ENCODE data around the gene TSC22D1. TPM values are rescaled to one million over a fixed set of nuclear protein-coding genes. Genes with fewer than 3 reads are reported as not detected.

The TSC22D1 gene
- total RNA-seq, 1 donor from 2014 or later = 6.5 TPM

GRCh38 chr13:44402899-44403445 is 173.2 kb downstream of the TSC22D1 start:
- H3K4me3 Mint-ChIP-seq = no peak overlapping the region
- H3K9me3 Mint-ChIP-seq = no peaks in the 10 kb centered on the region
- no peaks in the 10 kb centered on the region for H3K36me3 Mint-ChIP-seq (ENCODE audit: low read depth)
- H3K27me3 Mint-ChIP-seq = peaks cover 2% of the 10 kb centered on the region
- H3K4me1 Mint-ChIP-seq = no peaks in the 10 kb centered on the region
- no peak for DNase-seq
- H3K27ac Mint-ChIP-seq = no peak overlapping the region
- intact Hi-C loops (cut with micrococcal nuclease) = no loop called here

DNA sequence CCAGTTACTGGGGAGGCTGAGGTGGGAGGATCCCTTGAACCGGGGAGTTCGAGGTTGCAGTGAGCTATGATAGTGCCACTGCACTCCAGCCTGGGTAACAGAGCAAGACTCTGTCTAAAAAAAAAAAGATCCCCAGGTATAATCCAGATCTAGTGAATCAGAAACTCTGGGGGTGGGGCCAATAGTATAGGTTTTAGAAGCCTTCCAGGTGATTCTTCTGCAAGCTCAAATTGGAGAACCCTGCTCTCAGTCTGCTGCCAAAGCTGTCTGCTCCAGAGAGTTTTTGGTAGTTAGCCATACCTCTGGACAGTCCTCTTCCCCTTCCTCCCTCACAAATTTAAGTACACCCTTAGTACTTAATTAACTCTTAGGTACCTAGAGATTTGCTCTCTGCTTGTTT is 174.6 kb downstream of the TSC22D1 start:
- no peaks in the 10 kb centered on the region for H3K27me3 Mint-ChIP-seq
- no peak for DNase-seq
- no peak overlapping the region for H3K27ac Mint-ChIP-seq
- H3K4me3 Mint-ChIP-seq = no peak overlapping the region
- intact Hi-C loops (cut with micrococcal nuclease) = no loop called here
- no peaks in the 10 kb centered on the region for H3K9me3 Mint-ChIP-seq
- no peaks in the 10 kb centered on the region for H3K36me3 Mint-ChIP-seq (ENCODE audit: low read depth)
- H3K4me1 Mint-ChIP-seq = no peaks in the 10 kb centered on the region

DNA sequence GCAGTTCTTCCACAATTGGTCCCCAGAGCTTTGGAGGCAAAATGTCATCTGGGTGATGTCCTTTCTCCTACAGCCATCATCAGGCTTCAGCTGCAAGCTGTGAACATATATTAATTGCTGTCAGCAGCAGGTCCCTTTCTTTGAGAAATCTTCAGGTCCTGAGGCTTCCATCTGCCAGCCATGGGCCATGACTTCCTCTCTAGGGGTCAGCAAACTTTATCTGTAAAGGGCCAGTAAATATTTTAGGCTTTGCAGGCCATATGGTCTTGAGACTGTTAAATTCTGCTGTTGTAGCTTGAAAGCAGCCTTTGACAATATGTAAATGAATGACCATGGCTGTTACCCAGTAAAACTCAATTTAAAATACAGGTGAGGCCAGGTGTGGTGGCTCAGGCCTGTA is 175.4 kb downstream of the TSC22D1 start:
- H3K27me3 Mint-ChIP-seq = no peaks in the 10 kb centered on the region
- H3K36me3 Mint-ChIP-seq (ENCODE audit: low read depth) = no peaks in the 10 kb centered on the region
- DNase-seq = no peak
- no peak overlapping the region for H3K4me3 Mint-ChIP-seq
- intact Hi-C loops (cut with micrococcal nuclease) = no loop called here
- no peaks in the 10 kb centered on the region for H3K9me3 Mint-ChIP-seq
- no peaks in the 10 kb centered on the region for H3K4me1 Mint-ChIP-seq
- no peak overlapping the region for H3K27ac Mint-ChIP-seq

- no peaks in the 10 kb centered on the region for H3K27me3 Mint-ChIP-seq
- no peak overlapping the region for H3K27ac Mint-ChIP-seq
- no peak for DNase-seq
- H3K36me3 Mint-ChIP-seq (ENCODE audit: low read depth) = no peaks in the 10 kb centered on the region
- no peaks in the 10 kb centered on the region for H3K9me3 Mint-ChIP-seq
- no peaks in the 10 kb centered on the region for H3K4me1 Mint-ChIP-seq
- H3K4me3 Mint-ChIP-seq = no peak overlapping the region
- intact Hi-C loops (cut with micrococcal nuclease) = no loop called here
Observed at GRCh38 chr13:44399074-44399473, 177.1 kb downstream of the TSC22D1 start.

DNA sequence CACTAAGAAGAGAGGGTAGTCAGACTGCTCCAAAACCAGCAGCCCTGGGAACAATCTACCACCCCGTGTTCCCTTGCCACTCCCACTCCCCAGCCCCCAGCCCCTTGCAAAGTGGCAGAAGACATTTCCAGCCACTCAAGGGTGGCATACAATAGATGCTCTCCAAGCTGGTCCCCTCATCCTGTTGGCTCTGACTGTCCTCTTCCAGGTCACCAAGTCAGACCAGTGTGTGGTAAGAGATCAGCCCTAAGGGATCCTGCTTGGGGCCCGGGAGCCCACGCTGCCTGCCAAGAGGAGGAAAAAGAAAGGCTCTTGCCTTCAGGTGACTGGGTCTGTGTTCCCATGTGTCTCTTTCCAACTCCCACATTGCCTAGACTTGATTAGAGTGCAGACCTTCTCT is 177.5 kb downstream of the TSC22D1 start:
- no peaks in the 10 kb centered on the region for H3K27me3 Mint-ChIP-seq
- H3K9me3 Mint-ChIP-seq = no peaks in the 10 kb centered on the region
- intact Hi-C loops (cut with micrococcal nuclease) = no loop called here
- no peaks in the 10 kb centered on the region for H3K36me3 Mint-ChIP-seq (ENCODE audit: low read depth)
- no peak overlapping the region for H3K4me3 Mint-ChIP-seq
- H3K27ac Mint-ChIP-seq = no peak overlapping the region
- no peaks in the 10 kb centered on the region for H3K4me1 Mint-ChIP-seq
- no peak for DNase-seq

- no peaks in the 10 kb centered on the region for H3K9me3 Mint-ChIP-seq
- intact Hi-C loops (cut with micrococcal nuclease) = no loop called here
- H3K36me3 Mint-ChIP-seq (ENCODE audit: low read depth) = no peaks in the 10 kb centered on the region
- no peak overlapping the region for H3K4me3 Mint-ChIP-seq
- no peak overlapping the region for H3K27ac Mint-ChIP-seq
- H3K27me3 Mint-ChIP-seq = peaks cover 3% of the 10 kb centered on the region
- no peak for DNase-seq
- H3K4me1 Mint-ChIP-seq = no peaks in the 10 kb centered on the region
Observed at GRCh38 chr13:44397766-44398223, 178.3 kb downstream of the TSC22D1 start.

GRCh38 chr13:44396701-44397580 is 179.2 kb downstream of the TSC22D1 start:
- H3K4me3 Mint-ChIP-seq = no peak overlapping the region
- H3K4me1 Mint-ChIP-seq = no peaks in the 10 kb centered on the region
- peaks cover 6% of the 10 kb centered on the region for H3K27me3 Mint-ChIP-seq
- no peaks in the 10 kb centered on the region for H3K36me3 Mint-ChIP-seq (ENCODE audit: low read depth)
- H3K27ac Mint-ChIP-seq = no peak overlapping the region
- intact Hi-C loops (cut with micrococcal nuclease) = no loop called here
- DNase-seq = no peak
- no peaks in the 10 kb centered on the region for H3K9me3 Mint-ChIP-seq

- Mint-ChIP-seq H3K4me3 (no peak overlapping the region), H3K4me1 (no peaks in the 10 kb centered on the region), H3K9me3 (no peaks in the 10 kb centered on the region), H3K27me3 (peaks cover 6% of the 10 kb centered on the region), H3K36me3 (ENCODE audit: low read depth) (no peaks in the 10 kb centered on the region), H3K27ac (no peak overlapping the region)
- intact Hi-C loops (cut with micrococcal nuclease) = no loop called here
- DNase-seq = no peak
Observed at GRCh38 chr13:44395976-44396694, 180.0 kb downstream of the TSC22D1 start.

DNA sequence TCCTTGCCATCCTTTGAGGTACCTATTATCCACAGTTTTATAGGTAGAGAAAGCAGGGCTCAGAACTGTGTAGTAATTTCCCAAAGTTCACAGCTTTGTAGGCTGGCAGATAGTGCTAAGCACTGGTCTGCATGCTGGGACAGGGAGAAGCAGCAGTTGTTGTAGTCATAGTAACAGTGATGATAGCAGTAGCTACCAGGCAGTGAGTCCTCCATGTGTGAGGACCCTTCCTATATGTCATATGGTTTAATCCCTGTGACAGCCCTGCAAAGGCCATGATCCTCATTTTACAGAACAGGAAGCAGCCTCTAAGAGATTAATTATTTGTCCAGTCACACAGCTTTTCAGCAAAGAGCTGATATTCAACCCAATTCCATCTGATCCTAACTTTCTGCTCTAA is 181.5 kb downstream of the TSC22D1 start:
- no peaks in the 10 kb centered on the region for H3K9me3 Mint-ChIP-seq
- H3K27ac Mint-ChIP-seq = no peak overlapping the region
- H3K36me3 Mint-ChIP-seq (ENCODE audit: low read depth) = no peaks in the 10 kb centered on the region
- H3K4me1 Mint-ChIP-seq = no peaks in the 10 kb centered on the region
- intact Hi-C loops (cut with micrococcal nuclease) = no loop called here
- H3K27me3 Mint-ChIP-seq = peaks cover 6% of the 10 kb centered on the region
- no peak for DNase-seq
- H3K4me3 Mint-ChIP-seq = no peak overlapping the region

GRCh38 chr13:44393391-44393790 is 182.7 kb downstream of the TSC22D1 start:
- Mint-ChIP-seq H3K36me3 (ENCODE audit: low read depth) (no peaks in the 10 kb centered on the region), H3K4me3 (no peak overlapping the region), H3K9me3 (no peaks in the 10 kb centered on the region), H3K27me3 (peaks cover 6% of the 10 kb centered on the region), H3K4me1 (no peaks in the 10 kb centered on the region), H3K27ac (no peak overlapping the region)
- no peak for DNase-seq
- intact Hi-C loops (cut with micrococcal nuclease) = no loop called here

DNA sequence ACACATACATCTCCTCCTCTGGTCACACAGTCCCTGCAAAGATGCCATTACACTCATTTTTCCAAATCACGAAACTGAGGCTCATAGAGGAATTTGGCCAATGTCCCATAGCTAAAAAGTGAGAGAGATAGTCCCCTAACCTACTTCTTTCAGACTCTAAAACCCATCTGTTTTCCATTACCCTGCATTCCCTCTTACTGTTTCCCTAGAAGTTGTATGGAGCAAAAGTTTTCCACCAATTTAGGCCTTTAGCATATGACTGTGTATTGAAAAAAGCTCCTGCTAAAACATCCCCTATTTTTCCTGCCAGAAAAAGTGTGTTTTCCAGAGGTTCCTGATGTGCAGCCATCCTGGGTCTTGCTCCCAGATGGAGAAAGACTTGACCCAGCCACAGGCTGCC is 186.3 kb downstream of the TSC22D1 start:
- Mint-ChIP-seq H3K4me1 (no peaks in the 10 kb centered on the region), H3K36me3 (ENCODE audit: low read depth) (no peaks in the 10 kb centered on the region), H3K9me3 (no peaks in the 10 kb centered on the region), H3K4me3 (no peak overlapping the region), H3K27ac (no peak overlapping the region), H3K27me3 (peaks cover 6% of the 10 kb centered on the region)
- intact Hi-C loops (cut with micrococcal nuclease) = no loop called here
- DNase-seq = no peak

DNA sequence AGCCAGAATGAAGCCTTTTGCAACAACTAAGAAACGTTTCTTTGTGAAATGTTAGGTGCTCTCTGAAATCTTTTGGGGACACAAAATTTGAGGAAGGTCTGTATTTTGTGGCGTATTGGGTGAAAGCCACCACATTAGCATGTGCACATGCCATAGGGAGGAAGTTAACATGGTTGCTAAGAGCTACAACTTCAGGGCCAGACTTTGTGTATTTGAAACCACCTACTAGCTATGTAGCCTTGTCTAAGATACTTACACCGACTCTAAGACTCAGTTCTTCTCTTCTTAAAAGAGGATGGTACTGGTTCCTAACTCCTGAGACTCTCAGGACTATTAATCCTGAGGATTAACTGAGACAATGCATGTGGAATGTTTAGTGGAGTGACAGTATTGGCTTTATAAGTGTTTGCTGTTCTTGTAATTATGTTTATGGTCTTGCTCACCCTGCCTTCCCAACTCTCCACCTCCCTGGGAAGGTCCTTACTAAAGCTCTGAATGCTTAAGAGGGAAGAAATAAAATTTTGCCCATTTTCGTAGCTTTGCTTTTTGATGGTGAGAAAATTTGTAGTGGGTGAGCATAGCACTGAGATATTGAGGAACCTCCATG is 187.0 kb downstream of the TSC22D1 start:
- peaks cover 6% of the 10 kb centered on the region for H3K27me3 Mint-ChIP-seq
- H3K4me1 Mint-ChIP-seq = no peaks in the 10 kb centered on the region
- intact Hi-C loops (cut with micrococcal nuclease) = no loop called here
- H3K36me3 Mint-ChIP-seq (ENCODE audit: low read depth) = no peaks in the 10 kb centered on the region
- H3K27ac Mint-ChIP-seq = no peak overlapping the region
- H3K4me3 Mint-ChIP-seq = no peak overlapping the region
- DNase-seq = no peak
- no peaks in the 10 kb centered on the region for H3K9me3 Mint-ChIP-seq

DNA sequence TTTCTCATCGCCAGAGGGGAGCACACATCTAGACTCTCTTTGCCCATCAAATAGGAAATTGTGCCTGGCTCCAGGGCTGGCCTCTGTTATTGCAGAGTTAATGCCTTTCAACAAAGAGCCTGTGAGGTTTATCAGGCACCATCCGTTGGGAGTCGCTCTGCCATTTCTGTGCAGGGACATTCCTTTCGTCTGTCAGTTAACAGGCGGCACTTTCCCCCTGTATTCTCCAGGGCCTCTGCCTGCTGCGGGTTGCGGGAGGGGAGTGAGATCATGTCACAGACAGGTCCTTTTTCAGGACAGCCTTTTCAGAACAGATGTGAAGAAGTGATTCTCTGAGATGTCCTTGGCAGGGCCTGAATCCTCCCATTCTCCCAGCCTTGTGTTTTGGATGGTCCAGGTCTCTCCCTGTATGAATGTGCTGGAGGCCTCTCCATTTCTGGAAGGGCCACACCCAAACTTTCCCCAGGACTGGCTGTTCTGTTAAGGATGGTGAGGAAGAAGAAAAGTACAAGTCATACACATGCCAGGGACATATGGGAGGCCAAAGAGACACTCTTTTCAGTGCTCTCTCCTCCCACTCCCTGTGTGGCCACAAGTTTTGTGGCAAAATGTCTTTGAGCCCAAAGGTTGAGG is 187.6 kb downstream of the TSC22D1 start:
- intact Hi-C loops (cut with micrococcal nuclease) = no loop called here
- peaks cover 6% of the 10 kb centered on the region for H3K27me3 Mint-ChIP-seq
- no peaks in the 10 kb centered on the region for H3K36me3 Mint-ChIP-seq (ENCODE audit: low read depth)
- H3K27ac Mint-ChIP-seq = no peak overlapping the region
- H3K9me3 Mint-ChIP-seq = no peaks in the 10 kb centered on the region
- no peaks in the 10 kb centered on the region for H3K4me1 Mint-ChIP-seq
- no peak overlapping the region for H3K4me3 Mint-ChIP-seq
- DNase-seq = no peak

All from activated CD4-positive, alpha-beta T cell treated with anti-CD3 and anti-CD28 coated beads, Interleukin-2, amount 10 ng/mL, durations not matched to agents 24 days and 14 days (primary cell).